CD4-positive, alpha-beta T cell (primary cell): ENCODE data around the gene RUNX3. TPM values are rescaled to one million over a fixed set of nuclear protein-coding genes. Genes with fewer than 3 reads are reported as not detected.

Experiments
- ATAC-seq: fragments of 200-7000 bp; cut with Tn5 transposase; one replicate; pipeline ENCODE4 v1.10.0; 2022; ENCODE audit warnings: mild to moderate bottlenecking; ENCODE audit not compliant: poor library complexity
- CTCF ChIA-PET: fragments of 350-600 bp; sonication (Branson Sonifier 250); formaldehyde crosslinking; loops from one replicate; lab custom pipeline; 2021; ENCODE audit warnings: antibody characterized with exemption, inconsistent platforms; lab: Charles Lee
- POLR2A ChIA-PET: fragments of 350-600 bp; sonication (Branson Sonifier 250); formaldehyde crosslinking; loops from one replicate; lab custom pipeline; 2021; ENCODE audit warnings: antibody characterized with exemption, inconsistent platforms; lab: Charles Lee
- DNase-seq, 14 experiments: peaks; one replicate each; pipeline ENCODE4 v3.0.0-alpha.2; 2013 to 2020; ENCODE audit warnings: mixed read lengths in 2 of 14
- H3K27ac ChIP-seq, 2 donors: one replicate each; pipeline versions ENCODE4 v1.5.1 to v1.7.0; 2013; ENCODE audit warnings: low read length in 2 of 2, low read depth in 1 of 2, mild to moderate bottlenecking in 1 of 2
- H3K27me3 ChIP-seq, 2 experiments: 1 replicate in 1 of 2; 2 replicates in 1 of 2; pipeline versions ENCODE4 v1.6.1 to v1.7.0; 2013; ENCODE audit warnings: low read length in 2 of 2, control low read depth in 1 of 2, mild to moderate bottlenecking in 1 of 2, moderate library complexity in 1 of 2; ENCODE audit not compliant: insufficient read depth in 2 of 2, control insufficient read depth in 1 of 2
- H3K36me3 ChIP-seq: one replicate; pipeline ENCODE4 v1.6.1; 2013; ENCODE audit warnings: low read length, control low read depth; ENCODE audit not compliant: insufficient read depth
- H3K4me1 ChIP-seq: one replicate; pipeline ENCODE4 v1.6.1; 2013; ENCODE audit warnings: low read length, control low read depth; ENCODE audit not compliant: insufficient read depth
- H3K4me3 ChIP-seq: one replicate; pipeline ENCODE4 v1.5.1; 2013; ENCODE audit warnings: mild to moderate bottlenecking, low read length, moderate library complexity
- H3K9me3 ChIP-seq, 2 experiments: 1 replicate in 1 of 2; 2 replicates in 1 of 2; pipeline versions ENCODE4 v1.6.1 to v1.7.0; 2013; ENCODE audit warnings: low read length in 2 of 2, mild to moderate bottlenecking in 2 of 2, control low read depth in 1 of 2, moderate library complexity in 1 of 2; ENCODE audit not compliant: control insufficient read depth in 1 of 2, insufficient read depth in 1 of 2
- H3K27ac Mint-ChIP-seq: one replicate; pipeline ENCODE4 v1.8.0; 2020; ENCODE audit warnings: mixed read lengths
- H3K27me3 Mint-ChIP-seq: one replicate; pipeline ENCODE4 v1.8.0; 2021; ENCODE audit warnings: mixed read lengths
- H3K36me3 Mint-ChIP-seq: one replicate; pipeline ENCODE4 v1.8.0; 2021; ENCODE audit warnings: low read depth, mixed read lengths
- H3K4me1 Mint-ChIP-seq: one replicate; pipeline ENCODE4 v1.8.0; 2021; ENCODE audit warnings: low read depth, mixed read lengths
- H3K4me3 Mint-ChIP-seq: one replicate; pipeline ENCODE4 v1.8.0; 2020; ENCODE audit warnings: mild to moderate bottlenecking, mixed read lengths
- H3K9me3 Mint-ChIP-seq: one replicate; pipeline ENCODE4 v1.8.0; 2020; ENCODE audit warnings: mixed read lengths
- CTCF ChIP-seq: fragments of 200-600 bp; IDR thresholded peaks from one replicate; pipeline ENCODE4 v1.8.0; 2022; ENCODE audit warnings: antibody characterized with exemption, mild to moderate bottlenecking
- intact Hi-C, 2 experiments: fragments of 100-400 bp; cut with DNase I in 1 of 2; cut with micrococcal nuclease in 1 of 2; formaldehyde crosslinking; loops; one replicate each; pipeline versions ENCODE4 v1.15.1 to v1.9.0; 2023 to 2025; cut with DNase I, micrococcal nuclease
- total RNA-seq, 174 experiments: library from RNA in 2 of 174; stranded (reverse) in 2 of 174; gene quantifications; one replicate each; pipeline ENCODE4 v1.2.3 and lab custom pipeline; 2021 to 2026

RUNX3 gene
- total RNA-seq, 2 experiments from 2014 or later: 202 to 209 TPM

GRCh38 chr1:24900486-24900849 lies 29.6 kb downstream of the RUNX3 start:
- CTCF ChIA-PET: interaction anchor here (0.6 kb wide), 1 partner anchor 137 kb away, joined by 3 read pairs; no protein-coding TSS in a partner anchor
- peaks cover 56% of the 10 kb centered on the region for H3K36me3 Mint-ChIP-seq
- DNase-seq (peak in 1 of 14 experiments; percentile 31), ATAC-seq (no peak)
- peak overlapping the region; percentile 14 for H3K4me3 Mint-ChIP-seq
- H3K9me3 Mint-ChIP-seq: no peaks in the 10 kb centered on the region
- intact Hi-C loops: no loop called here
- peaks cover 46% of the 10 kb centered on the region for H3K36me3 ChIP-seq
- H3K27ac Mint-ChIP-seq: peak overlapping the region; percentile 65
- peaks cover 25% of the 10 kb centered on the region for H3K4me1 Mint-ChIP-seq
- H3K4me3 ChIP-seq: no peak overlapping the region
- H3K27me3 Mint-ChIP-seq: no peaks in the 10 kb centered on the region
- H3K9me3 ChIP-seq: no peaks in the 10 kb centered on the region
- POLR2A ChIA-PET: interaction anchor here (0.7 to 1.6 kb wide), 3 partner anchors 10 to 53 kb away, joined by 3 to 4 read pairs (median 4); no protein-coding TSS in a partner anchor
- no peaks in the 10 kb centered on the region for H3K27me3 ChIP-seq
- no peak for TF ChIP-seq CTCF
- H3K27ac ChIP-seq: no peak overlapping the region
- peaks cover 62% of the 10 kb centered on the region for H3K4me1 ChIP-seq

- peak in 3 of 14 experiments; percentile 29 to 42 (median 33) for DNase-seq
- Mint-ChIP-seq H3K36me3 (peaks cover 50% of the 10 kb centered on the region), H3K27ac (peak overlapping the region; percentile 65), H3K4me1 (peaks cover 25% of the 10 kb centered on the region), H3K4me3 (peak overlapping the region; percentile 17), H3K9me3 (no peaks in the 10 kb centered on the region), H3K27me3 (no peaks in the 10 kb centered on the region)
- intact Hi-C loops: loop anchor here in 1 of 2 experiments (5.0 kb wide), 1 partner anchor 48 kb away; no protein-coding TSS in a partner anchor
- Histone ChIP-seq H3K4me3 (no peak overlapping the region), H3K27ac (peak overlapping the region in 1 of 2 donors; percentile 13), H3K36me3 (peaks cover 40% of the 10 kb centered on the region), H3K4me1 (peaks cover 56% of the 10 kb centered on the region), H3K27me3 (no peaks in the 10 kb centered on the region), H3K9me3 (no peaks in the 10 kb centered on the region)
- ChIA-PET POLR2A (interaction anchor here (0.7 to 3.8 kb wide), 4 partner anchors 11 to 52 kb away, joined by 3 to 23 read pairs (median 4); partner anchors contain the start of gene RUNX3), CTCF (interaction anchor here (0.6 to 1.3 kb wide), 2 partner anchors 31 to 138 kb away, joined by 3 read pairs; partner anchors contain the start of gene RUNX3)
- no peak for TF ChIP-seq CTCF
- peak; percentile 16 for ATAC-seq
Observed at GRCh38 chr1:24899581-24900485, 30.2 kb downstream of the RUNX3 start.

- Histone ChIP-seq H3K4me1 (peaks cover 48% of the 10 kb centered on the region), H3K9me3 (no peaks in the 10 kb centered on the region), H3K27me3 (no peaks in the 10 kb centered on the region), H3K27ac (no peak overlapping the region), H3K4me3 (no peak overlapping the region), H3K36me3 (peaks cover 31% of the 10 kb centered on the region)
- H3K36me3 Mint-ChIP-seq: peaks cover 44% of the 10 kb centered on the region
- peaks cover 25% of the 10 kb centered on the region for H3K4me1 Mint-ChIP-seq
- ATAC-seq: no peak
- H3K9me3 Mint-ChIP-seq: no peaks in the 10 kb centered on the region
- peak in 1 of 14 experiments; percentile 30 for DNase-seq
- ChIA-PET POLR2A (interaction anchor here (0.9 to 3.8 kb wide), 4 partner anchors 13 to 348 kb away, joined by 3 to 23 read pairs (median 4); partner anchors contain the start of genes RSRP1 and RUNX3), CTCF (interaction anchor here (1.3 to 1.5 kb wide), 2 partner anchors 32 to 202 kb away, joined by 3 to 4 read pairs; partner anchors contain the start of gene RUNX3)
- H3K27me3 Mint-ChIP-seq: no peaks in the 10 kb centered on the region
- TF ChIP-seq CTCF: no peak
- H3K27ac Mint-ChIP-seq: peak overlapping the region; percentile 65
- intact Hi-C loops: loop anchor here in 1 of 2 experiments (5.0 kb wide), 1 partner anchor 47 kb away; no protein-coding TSS in a partner anchor
- H3K4me3 Mint-ChIP-seq: no peak overlapping the region
Observed at GRCh38 chr1:24898909-24899439, 31.1 kb downstream of the RUNX3 start.
